Stimulated activated CD8-positive, alpha-beta memory T cell treated with anti-CD3 and anti-CD28 coated beads, Interleukin-15, amount 100 ng/mL, for 4 hours (primary cell): ENCODE data around the gene CD58.
"Not testable (repeated sequence)": the region's sequence is repeated elsewhere in the genome, so short reads cannot be mapped to it uniquely, and the experiment has no call there.

Experiments used
- DNase-seq, 2 donors: peaks; one replicate each; pipeline ENCODE4 v3.0.0-alpha.2; 2020; ENCODE audit warnings: low read depth in 2 of 2

CD58 gene, protein sequence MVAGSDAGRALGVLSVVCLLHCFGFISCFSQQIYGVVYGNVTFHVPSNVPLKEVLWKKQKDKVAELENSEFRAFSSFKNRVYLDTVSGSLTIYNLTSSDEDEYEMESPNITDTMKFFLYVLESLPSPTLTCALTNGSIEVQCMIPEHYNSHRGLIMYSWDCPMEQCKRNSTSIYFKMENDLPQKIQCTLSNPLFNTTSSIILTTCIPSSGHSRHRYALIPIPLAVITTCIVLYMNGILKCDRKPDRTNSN

GRCh38 chr1:116570358-116571214 is at the start of gene CD58:
TSS of gene CD58 (minus strand) at chr1:116571026. CDS start at chr1:116570972, 54 bp downstream.
- DNase-seq = peak; percentile 63 to 76

- DNase-seq = not testable (repeated sequence)
Measured at GRCh38 chr1:116620392-116620791, 49.6 kb upstream of the CD58 start.

GRCh38 chr1:116619106-116619505 is 48.3 kb upstream of the CD58 start:
- not testable (repeated sequence) for DNase-seq

DNA sequence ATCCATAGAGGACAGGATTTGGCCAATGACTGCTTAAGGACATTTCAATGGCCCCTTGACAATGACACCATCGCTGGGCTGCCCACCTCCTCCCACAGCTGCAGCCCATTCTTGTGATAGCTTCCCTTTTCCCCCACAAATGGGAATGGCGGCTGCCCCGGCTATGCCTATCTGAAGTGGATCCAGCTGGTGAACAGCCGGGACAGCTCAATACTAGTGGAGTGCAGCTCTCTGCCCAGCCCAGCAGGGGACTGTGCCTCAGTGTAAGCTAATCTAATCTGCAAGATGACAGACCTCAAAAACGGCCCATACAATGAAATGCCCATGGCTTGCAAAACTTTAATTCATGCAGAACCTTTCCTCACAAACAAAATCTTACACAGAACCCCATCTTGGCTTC is 47.0 kb upstream of the CD58 start:
- not testable (repeated sequence) for DNase-seq

GRCh38 chr1:116613825-116614224 is 43.0 kb upstream of the CD58 start:
- not testable (repeated sequence) for DNase-seq

DNA sequence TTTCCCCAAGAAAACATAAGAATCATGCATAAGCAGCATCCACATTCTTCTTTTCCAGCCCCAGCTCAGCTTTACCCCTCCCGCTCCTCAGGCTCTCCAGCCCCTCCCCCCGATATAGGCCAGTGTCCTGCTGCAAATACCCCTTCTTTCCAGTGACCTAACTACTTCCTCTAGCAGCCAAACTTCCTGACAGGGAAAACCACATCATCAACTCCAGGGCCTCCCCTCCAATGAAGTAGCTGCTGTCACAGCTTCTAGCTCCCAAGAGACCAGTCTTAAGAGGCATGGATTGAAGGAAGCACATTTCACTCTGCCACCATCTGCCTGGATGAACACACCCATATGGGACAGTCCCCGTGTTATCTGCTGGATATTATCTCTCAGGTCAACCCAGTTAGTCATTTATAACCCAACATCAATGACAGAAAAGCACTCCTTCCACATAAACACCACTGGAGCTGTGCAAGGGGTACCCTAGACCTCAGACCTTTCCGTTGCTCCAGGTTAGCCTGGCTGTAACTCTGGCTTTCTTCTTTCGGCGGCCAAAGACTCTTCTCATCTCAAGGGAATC is 39.1 kb upstream of the CD58 start:
- DNase-seq = not testable (repeated sequence)

DNA sequence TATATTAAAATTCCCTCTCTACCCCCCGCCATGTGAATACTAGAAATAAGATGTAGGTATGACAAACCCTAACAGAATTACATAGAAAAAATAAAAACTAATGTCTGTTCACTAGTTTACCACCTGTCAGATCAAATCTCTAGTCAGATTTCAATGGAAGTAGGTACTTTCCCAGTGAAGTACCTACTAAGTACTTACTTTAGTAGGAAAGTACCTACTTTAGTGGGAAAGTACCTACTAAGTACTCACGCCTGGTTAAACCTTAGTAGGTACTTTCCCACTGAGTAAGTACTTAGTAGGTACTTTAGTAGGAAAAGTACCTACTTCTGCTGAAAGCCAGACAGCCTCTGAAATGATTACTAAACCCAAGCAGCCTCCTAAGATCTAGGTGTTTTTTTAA is 38.0 kb upstream of the CD58 start:
- not testable (repeated sequence) for DNase-seq

- not testable (repeated sequence) for DNase-seq
Measured at GRCh38 chr1:116608151-116608550, 37.3 kb upstream of the CD58 start.

DNA sequence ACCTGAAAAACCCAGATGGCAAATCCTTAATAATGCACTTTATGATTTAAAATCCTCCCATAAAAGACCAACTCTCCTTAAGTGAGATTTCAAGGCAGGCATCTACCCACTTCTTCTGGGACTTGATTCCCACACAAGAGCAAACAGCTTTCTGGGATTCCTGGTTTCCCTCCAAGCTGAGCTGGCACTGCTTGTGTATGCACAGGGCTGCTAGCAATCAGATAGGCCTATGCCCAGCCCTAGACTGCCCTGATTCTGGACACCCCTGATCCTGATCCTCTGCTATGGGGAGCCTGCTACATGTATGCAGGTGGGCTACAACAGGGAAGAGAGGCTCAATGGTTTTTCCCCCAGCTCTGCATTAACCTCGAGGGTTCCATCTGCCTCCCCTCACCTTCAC is 36.6 kb upstream of the CD58 start:
- DNase-seq = not testable (repeated sequence)

DNA sequence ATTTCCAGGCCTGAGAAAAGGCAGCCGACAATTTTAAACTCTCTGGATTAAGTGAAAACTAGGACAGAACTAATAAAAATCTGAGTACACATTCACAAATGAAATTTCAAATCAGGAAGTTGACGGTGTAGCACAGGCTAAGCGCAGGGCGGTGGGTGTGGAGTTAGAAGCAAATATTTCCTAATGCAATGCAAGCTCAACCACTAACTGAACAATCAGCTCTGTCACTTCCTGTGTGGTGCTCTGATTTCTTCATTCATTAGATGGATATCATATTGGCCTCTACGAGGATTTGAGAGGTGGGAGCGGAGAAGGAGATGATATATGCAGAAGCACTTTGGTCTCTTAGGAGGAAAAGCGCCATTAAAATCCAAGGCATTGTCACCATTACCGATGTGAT is 35.2 kb upstream of the CD58 start:
- not testable (repeated sequence) for DNase-seq

DNA sequence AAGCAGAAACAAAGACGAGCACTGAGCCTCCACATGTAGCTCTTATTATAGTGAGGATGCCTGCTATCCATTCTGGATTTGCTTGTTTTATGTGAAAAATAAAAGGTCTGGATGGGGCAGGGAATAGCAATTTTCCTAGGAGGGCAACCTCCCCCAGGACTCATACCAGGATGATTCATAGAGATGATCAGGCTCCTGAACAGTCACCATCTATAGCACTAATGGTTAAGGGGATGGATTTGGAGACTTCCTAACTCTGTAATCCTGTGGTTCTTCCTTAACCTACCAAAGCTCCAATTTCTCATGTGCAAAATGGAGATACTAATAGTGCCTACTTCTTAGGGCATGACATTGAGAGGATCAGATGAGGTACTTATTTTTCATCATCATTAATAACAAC is 34.5 kb upstream of the CD58 start:
- DNase-seq = no peak

GRCh38 chr1:116604408-116604807 is 33.6 kb upstream of the CD58 start:
- not testable (repeated sequence) for DNase-seq

DNA sequence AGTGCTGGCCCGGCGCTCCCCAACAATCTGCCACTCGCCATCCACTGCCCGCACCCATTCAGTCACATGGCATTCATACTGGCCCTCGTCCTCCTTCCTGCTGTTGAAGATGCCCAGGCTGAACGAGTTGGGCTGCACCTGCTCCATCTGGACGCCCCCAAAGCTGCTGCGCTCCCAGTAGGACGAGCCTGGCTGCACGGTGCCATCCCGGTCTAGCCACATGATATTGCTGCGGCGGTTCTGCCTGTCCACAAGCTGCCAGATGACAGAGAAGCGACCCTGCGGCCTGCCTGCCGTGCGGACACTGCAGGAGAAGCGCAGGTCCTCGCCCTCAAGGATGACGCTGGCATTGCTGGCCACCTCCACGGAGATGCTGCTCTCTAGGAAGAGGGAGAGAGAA is 32.8 kb upstream of the CD58 start:
- not testable (repeated sequence) for DNase-seq

DNA sequence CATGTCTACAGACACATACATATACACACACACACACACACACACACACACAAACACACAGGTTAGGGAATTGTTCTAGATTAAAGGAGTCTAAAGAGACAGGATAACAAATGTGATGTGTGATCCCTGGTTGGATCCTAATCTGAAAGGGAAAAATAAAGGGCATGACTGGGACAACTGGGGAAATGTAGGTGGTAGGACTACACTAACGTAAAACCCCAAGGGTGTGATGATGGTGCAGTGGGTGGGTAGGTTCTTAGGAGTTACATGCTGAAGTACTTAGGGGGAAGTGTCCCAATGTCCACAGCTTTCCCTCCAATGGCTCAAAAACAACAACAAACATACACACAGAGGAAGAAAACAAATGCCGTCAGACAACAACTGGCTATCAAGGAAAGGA is 28.5 kb upstream of the CD58 start:
- DNase-seq = not testable (repeated sequence)

- not testable (repeated sequence) for DNase-seq
Measured at GRCh38 chr1:116598420-116599036, 27.7 kb upstream of the CD58 start.

DNA sequence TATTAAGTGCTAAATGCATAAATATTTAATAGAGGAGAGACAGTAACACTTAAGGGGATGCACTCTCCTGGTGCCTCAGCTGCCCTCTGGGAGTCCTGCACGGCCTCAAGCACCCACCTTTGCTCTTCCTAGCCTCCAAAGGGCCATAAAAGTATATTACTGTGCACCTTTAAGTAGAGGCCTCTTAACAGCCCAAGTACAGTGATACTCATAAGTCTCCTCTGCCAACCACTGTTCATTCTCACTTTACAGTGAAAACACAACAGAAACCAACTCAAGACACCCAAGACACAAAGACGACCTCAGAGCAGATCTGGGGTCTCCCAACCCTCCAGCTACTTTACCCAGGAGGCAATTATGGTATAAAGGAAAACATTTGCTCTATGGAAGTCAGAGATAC is 26.6 kb upstream of the CD58 start:
- not testable (repeated sequence) for DNase-seq

- not testable (repeated sequence) for DNase-seq
Measured at GRCh38 chr1:116596742-116597307, 26.0 kb upstream of the CD58 start.

DNA sequence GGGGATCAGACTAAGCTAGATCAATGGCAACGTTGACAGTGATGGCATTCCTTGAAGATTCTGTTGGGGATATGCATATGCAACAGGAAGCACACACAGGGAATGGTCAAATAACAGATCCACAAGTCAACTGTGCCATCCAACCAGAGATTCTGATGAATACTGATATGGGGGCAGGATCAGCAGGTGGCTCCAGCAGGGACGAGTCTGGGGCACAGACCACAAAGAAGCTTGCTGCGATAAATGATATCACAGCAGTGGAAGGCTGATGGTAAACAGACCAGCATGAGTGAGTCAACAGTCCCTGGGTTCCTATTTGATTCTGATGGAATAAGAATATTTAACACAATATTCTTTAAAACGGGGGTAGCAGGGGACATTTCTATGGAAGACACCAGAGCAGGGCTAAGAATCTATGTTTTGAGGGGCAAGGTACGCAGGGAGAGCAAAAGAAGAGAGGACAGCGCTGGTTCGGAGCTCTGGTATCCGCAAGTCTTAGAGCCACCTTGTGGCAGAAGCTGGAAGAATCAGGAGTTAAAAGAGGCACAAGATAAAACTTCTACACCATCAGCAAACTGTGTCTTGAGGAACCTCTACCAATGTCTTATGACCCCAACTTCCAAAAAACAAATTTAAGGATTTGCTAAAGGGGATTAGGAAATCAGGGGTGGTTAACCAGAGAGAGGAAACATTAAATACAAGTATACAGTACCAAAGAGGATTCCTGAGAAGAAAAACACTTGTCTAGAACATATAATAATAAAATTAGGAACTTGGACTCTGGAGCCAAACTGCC is 25.3 kb upstream of the CD58 start:
- DNase-seq = not testable (repeated sequence)

- DNase-seq = not testable (repeated sequence)
Measured at GRCh38 chr1:116595065-116595840, 24.4 kb upstream of the CD58 start.

GRCh38 chr1:116593977-116594376 is 23.2 kb upstream of the CD58 start:
- not testable (repeated sequence) for DNase-seq
